Measurements from ENCODE around the gene METAP1.

The METAP1 gene

DNA sequence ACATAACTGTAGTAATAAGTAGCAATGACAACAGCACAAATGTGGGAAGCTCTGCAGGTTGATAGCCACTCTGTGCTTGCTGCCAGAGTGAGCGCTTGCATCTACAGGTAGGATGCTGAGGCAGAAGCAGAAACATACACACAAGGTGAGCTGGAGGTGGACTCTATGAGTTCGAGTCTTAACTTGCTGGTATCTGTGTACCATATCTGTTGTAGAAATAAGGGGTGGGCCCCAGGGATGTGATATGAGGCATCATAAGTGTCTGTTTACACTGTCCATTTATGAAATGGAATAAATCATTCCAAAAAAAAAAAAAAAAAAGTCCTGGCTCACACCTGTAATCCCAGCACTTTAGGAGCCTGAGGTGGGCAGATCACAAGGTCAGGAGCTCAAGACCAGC, 33.8 kb upstream of the METAP1 start:
- no peak overlapping the region for H3K4me3 ChIP-seq (ENCODE audit: low read depth, low read length)
- TF ChIP-seq, protein P1, sequence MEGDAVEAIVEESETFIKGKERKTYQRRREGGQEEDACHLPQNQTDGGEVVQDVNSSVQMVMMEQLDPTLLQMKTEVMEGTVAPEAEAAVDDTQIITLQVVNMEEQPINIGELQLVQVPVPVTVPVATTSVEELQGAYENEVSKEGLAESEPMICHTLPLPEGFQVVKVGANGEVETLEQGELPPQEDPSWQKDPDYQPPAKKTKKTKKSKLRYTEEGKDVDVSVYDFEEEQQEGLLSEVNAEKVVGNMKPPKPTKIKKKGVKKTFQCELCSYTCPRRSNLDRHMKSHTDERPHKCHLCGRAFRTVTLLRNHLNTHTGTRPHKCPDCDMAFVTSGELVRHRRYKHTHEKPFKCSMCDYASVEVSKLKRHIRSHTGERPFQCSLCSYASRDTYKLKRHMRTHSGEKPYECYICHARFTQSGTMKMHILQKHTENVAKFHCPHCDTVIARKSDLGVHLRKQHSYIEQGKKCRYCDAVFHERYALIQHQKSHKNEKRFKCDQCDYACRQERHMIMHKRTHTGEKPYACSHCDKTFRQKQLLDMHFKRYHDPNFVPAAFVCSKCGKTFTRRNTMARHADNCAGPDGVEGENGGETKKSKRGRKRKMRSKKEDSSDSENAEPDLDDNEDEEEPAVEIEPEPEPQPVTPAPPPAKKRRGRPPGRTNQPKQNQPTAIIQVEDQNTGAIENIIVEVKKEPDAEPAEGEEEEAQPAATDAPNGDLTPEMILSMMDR (IDR thresholded peaks at IDR 0.05; ENCODE audit: low read depth, low read length): no peak

DNA sequence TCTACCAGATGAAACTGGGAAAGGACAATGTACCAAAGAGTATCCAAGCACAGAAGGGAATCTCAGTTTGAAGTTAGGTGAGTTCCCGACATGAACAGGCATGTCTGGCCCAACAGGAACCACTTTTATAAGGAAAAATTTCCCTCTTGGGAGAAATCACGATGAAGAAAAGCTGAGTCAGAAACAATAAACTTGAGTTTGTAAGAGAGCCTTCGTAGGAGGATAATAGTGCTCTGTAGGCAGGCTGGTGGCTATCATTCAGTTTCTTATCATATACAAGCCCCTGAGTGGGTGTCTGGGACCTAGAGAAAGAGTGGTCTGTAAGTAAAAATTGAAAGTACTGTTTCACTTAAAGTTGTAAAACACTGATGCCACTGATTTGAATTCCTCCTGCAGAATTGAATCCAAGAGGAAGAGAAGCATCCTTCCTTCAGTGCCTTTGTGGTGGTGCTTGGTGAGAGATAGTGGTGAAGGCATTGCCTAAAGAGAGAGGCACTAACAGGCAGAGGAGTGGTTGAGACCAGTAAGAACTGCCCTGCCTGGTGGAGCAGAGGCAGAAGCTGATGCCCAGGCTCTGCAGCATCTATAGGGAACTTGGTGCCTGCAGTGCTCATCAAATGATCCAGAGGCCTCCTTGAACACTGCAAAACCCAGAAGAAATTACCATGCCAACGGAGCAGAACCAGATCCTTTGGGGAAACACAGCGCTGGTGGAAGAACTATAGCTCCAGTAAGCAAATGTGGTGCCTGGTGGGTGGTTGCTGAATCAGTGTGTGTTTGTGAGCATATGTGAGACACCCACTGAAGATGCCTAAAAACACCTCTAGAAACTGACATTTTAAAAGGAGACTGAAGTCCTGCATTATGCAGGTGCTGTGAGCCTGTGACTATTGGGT, 31.7 kb upstream of the METAP1 start:
- TF ChIP-seq, protein P1 (IDR thresholded peaks at IDR 0.05; ENCODE audit: low read depth, low read length): no peak
- no peak overlapping the region for H3K4me3 ChIP-seq (ENCODE audit: low read depth, low read length)

DNA sequence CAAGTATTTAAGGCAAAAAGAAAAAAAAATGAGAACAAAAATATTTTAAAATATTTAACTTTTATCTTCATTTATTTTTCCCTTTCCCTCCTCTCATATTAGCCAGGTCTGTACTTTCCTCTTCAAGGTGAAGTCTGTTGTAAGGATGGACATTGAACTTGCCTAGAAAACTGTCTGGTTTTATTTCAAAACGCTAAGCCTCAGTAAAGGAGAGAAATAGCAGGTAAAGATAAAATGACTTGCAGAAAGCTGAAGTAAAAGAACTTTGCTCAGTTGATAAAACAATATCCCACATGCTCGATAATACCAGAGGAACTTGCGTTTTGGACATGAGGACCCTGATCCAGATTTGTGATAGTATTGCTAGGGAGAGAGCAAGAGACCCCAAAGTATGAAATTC, 28.6 kb upstream of the METAP1 start:
- TF ChIP-seq, protein P1 (IDR thresholded peaks at IDR 0.05; ENCODE audit: low read depth, low read length): no peak
- no peak overlapping the region for H3K4me3 ChIP-seq (ENCODE audit: low read depth, low read length)

DNA sequence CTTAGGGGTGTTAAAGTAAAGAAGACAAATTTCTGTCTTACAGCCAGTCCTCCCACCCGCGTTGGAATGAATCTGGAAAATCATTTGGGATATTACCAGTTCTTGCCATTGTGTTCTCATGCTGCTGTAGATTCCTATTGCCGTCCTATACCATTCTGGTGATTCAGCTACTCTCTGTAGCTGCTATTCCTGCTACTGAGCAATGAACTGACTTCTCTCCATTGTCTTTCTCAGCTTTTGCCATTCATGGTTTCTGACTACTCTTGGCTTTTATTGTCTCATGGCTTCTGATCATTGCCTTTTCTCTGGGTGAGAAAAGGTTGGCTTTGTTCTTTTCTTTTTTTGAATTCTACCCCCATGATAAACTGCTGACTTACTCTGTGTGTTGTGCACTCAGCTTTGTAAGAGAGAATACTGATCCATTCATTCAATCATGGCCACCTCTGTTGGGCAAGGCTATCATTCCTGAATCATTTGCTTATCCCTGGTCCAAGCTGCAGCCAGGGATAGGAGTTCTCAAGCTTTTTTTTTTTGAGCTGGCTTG, 27.7 kb upstream of the METAP1 start:
- H3K4me3 ChIP-seq (ENCODE audit: low read depth, low read length): no peak overlapping the region
- TF ChIP-seq, protein P1 (IDR thresholded peaks at IDR 0.05; ENCODE audit: low read depth, low read length): no peak

DNA sequence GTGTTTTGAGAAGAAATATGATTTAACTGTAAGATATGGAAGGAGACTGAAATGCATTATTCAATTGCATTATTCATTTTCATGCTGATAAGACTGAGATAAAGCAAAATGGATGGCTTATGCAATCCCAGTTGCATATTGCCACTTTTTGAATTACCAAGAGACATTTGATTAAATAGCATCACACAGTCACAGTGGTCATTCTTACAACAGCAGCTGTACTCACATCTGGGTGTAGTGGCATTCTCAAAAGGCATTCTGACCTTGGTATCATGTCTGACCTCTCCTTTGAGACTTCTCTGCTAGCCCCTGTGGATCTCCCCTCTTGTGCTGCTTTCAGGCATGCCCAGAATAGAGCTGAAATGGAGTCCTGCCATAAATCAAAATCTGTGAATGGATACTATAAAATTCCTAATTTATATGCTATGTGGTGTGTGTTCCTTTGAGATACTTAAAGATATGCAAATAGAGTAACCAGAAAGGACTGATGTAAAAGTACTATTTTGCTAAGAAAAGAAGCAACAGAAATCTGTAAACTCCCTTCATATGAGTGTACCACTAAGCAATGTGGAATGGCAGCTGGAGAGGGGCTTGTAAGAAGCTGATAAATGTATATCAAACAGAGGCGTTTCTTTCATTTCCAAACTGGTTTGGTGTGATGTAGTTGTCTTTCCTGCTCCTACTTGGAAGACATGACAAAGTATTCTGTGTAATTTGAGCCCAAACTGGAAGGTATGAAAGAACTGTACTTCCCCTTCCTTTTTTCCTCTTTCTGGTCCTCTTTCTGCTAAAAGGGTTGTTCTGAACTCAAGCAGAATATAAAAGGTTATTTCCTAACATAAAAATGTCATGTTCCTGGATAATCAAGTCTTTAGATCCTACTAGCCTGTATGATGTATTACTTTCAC, 25.4 kb upstream of the METAP1 start:
- no peak overlapping the region for H3K4me3 ChIP-seq (ENCODE audit: low read depth, low read length)
- TF ChIP-seq, protein P1 (IDR thresholded peaks at IDR 0.05; ENCODE audit: low read depth, low read length): no peak

DNA sequence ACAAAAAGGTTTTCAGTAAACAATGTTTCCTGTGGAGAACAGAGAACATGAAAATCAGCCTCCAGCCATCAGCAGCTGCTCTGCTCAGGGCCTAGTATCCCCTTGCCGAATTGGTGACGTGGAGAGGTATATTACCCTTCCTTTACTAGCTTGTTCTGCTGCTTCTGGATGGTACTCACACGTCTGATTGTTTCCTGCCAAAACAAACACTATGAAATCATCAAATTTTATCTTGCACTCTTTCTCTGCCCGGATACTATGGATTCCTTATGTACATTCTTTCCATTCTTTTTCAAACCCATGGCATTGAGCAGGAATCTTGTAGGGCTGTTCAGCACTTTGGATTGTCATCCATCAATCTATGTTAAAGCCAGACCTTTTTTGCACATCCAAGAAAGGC, 18.8 kb upstream of the METAP1 start:
- no peak overlapping the region for H3K4me3 ChIP-seq (ENCODE audit: low read depth, low read length)
- TF ChIP-seq, protein P1 (IDR thresholded peaks at IDR 0.05; ENCODE audit: low read depth, low read length): no peak
